Measurements from ENCODE around the gene SSTR5.

The SSTR5 gene

DNA sequence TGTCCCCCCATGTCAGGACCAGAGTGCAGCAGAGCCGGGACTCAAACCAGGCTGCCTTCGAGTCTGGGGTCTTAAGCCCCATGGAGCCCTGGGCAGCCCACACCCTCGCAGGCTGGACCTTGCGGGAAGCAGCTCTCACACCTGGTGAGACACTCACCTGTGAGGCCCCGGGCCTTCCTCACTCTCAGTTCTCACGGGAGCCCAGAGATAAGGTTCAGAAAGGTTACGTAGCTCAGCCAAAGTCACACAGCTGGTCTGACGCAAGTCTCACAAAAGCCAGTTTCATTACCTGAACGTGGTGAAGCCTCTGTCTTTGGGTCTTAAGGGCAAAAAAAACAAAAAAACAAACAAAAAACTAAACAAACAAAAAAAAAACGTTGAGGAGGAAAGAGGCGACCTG lies 32.8 kb upstream of the SSTR5 start:
- DNase-seq (ENCODE audit: low read depth): no peak

- no peak for DNase-seq (ENCODE audit: low read depth)
These were observed 32.2 kb upstream of the SSTR5 start for GRCh38 chr16:1040346-1040745.

- no peak for DNase-seq (ENCODE audit: low read depth)
These were observed 30.4 kb upstream of the SSTR5 start for GRCh38 chr16:1042049-1042744.

DNA sequence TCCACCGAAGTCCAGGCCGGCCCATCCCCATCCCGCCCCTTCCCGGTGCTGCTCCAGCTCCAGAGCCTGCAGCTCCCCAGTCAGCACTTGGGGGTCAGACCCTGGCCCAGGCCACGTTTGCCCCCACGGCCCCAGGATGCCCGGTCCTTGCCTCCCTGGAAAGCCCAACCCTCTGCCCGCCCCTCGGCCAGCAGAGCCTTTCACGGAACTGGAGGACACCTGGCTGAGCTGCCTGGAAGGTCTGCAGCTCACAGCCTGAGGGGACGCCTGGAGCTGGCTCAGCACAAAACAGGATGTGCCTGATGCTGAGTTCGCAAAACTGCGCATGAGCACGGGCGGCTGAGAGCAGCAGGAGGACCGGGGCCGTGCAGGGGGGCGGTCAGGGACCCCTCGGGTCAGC lies 29.7 kb upstream of the SSTR5 start:
- DNase-seq (ENCODE audit: low read depth): no peak

GRCh38 chr16:1043881-1044451 lies 28.6 kb upstream of the SSTR5 start:
- no peak for DNase-seq (ENCODE audit: low read depth)

DNA sequence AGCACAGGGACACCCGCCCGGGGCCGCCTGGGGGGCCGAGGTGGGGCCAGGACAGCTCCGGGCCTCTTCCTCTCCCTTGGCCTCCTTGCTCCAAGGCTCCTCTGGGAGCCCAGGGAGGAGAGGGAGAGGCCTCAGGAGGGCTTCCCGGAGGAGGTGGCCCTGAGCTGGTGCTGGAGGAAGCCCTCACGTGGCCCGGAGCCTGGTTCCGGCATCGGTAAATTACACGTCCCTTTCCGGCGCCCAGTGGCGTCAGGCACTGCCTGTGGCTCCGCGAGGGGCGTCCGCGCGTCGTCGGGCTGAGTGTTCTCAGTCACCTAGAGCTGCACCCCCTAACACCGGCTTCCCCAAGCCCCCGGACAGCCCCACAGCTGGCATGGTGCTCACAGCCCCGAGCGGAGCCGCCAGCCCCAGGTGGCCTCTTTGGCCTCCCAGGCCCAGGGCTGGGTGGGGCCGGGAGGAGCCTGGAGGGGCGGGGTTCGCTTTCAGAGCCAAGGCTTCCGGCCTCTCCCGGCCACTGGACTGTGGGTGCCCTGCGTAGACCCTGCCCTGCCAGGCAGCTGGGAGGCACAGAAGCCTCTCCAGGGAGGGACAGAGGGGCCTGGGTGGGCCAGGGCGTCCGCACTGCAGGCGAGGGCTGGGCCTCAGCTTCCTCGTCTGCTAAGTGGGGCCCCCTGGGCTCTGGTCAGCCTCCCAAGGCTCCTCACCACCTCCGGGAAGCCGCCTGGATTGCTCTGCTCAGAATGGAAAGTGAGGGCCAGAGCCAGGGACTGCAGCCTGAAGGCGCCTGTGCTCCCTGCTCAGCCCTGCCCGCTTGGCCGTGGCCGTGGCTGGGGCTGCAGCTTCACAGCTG lies 27.9 kb upstream of the SSTR5 start:
- DNase-seq (ENCODE audit: low read depth): no peak

- DNase-seq (ENCODE audit: low read depth): no peak
These were observed 27.1 kb upstream of the SSTR5 start for GRCh38 chr16:1045310-1045992.

GRCh38 chr16:1045993-1046911 lies 26.3 kb upstream of the SSTR5 start:
- no peak for DNase-seq (ENCODE audit: low read depth)

DNA sequence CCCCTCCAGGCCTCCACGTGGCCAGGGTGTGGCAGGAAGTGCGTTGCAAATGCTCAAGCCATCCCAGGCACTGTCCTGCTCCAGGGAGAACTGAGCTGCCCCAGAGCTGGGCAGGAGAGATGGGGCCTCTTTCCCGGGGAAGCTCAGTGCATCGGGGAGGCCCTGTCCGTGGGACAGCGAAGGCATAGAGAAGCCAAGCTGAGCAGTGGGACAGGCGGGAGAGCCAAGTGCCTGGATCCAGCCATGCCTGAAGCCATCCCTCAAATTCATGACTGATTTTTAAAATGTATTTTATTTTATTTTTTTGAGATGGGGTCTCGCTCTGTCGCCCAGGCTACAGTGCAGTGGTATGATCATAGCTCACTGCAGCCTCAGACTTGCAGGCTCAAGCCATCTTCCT lies 25.4 kb upstream of the SSTR5 start:
- DNase-seq (ENCODE audit: low read depth): no peak

DNA sequence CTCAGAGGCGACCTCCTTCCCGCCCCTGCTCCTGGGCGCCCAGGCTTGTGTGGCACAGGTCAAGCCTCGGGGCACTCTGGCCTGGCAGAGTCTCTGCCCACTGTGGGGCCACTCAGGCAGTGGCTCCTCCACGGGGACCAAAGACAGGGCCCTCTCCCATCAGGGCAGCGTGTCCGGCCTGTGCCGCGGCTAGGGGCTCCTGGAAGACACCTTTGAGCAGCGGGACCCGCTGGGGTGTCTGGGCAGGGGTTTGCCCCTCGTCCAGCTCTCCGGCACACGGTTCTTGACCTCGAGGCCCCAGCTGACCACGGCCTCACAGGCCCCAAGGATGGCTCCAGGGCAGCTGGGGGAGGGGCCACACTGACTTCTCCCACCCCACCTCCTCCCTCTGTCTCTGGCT lies 24.7 kb upstream of the SSTR5 start:
- no peak for DNase-seq (ENCODE audit: low read depth)

- no peak for DNase-seq (ENCODE audit: low read depth)
These were observed 24.0 kb upstream of the SSTR5 start for GRCh38 chr16:1048442-1049112.

DNA sequence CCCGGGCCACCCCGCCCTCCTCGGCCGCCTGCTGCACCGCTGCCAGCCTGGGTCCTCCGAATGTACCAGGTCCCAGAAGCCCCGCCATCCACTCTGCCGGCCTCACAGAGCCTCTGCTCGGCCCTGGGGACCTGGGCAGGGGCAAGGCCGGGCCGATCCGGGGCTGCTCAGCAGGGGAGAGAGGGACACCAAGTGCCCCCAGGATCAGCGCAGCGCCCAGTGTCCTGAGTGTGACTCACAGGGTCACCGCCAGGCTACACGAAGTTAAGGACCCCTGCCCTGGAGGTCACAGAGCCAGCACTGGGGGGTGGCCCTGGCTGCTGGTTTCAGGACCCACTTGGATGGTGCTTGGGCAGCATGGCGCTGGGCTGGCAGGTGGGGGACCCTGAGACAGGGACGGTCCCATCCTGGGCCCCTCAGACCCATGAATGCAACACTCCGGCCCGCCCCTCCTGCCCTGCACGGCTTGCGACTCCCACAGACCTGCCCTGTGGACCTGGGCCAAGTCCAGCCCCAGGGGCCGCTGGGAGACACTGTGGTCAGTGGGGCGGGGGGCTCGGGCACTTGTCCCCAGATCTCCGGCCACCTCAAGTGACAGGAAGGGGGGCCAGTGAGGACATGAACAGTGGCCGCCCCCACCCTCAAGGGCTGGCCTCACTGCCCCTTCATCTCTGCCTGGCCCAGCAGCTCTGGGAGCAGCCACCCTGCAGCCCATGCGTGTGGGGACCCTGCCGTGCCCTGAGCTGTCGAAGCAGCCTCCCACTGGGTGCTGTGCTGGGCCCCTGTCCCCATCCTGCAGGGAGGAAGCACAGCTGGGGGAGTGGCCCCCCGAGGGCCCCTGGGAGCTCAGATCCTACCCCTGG lies 23.2 kb upstream of the SSTR5 start:
- DNase-seq (ENCODE audit: low read depth): no peak

DNA sequence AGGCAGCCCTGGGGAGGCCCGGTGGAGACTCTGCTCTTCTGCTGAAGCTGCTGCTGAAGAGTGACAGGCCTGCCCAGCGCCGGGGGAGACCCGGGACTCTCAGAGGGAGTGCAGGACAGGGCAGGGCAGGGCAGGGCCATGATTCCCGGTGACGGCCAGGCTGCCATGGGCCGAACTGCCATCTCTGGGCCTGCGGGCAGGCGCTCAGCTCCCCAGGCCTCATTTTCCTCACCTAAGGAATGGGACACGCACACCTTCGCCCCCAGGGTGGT lies 22.6 kb upstream of the SSTR5 start:
- DNase-seq (ENCODE audit: low read depth): no peak

GRCh38 chr16:1050516-1050915 lies 22.0 kb upstream of the SSTR5 start:
- no peak for DNase-seq (ENCODE audit: low read depth)

DNA sequence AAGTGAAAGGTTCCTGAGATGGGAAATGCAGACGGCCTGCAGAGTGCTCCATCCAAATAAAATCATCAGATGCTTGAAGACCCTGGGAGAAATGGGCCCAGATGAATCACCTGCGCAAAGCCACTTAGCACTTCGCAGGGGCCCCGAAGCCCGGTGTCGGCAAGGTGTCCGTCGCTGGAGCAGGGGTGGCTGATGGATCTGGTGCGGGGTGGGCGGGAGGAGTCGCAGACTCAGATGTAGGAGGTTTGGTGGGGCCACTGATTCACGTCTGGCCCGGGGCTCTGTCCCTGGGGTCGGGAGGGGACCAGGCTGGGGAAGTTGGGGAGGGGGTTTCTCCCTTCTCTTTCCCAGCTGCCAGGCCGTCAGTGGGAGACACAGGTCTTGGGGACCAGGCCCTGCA lies 21.6 kb upstream of the SSTR5 start:
- DNase-seq (ENCODE audit: low read depth): no peak

- no peak for DNase-seq (ENCODE audit: low read depth)
These were observed 21.1 kb upstream of the SSTR5 start for GRCh38 chr16:1051446-1051845.

- no peak for DNase-seq (ENCODE audit: low read depth)
These were observed 19.8 kb upstream of the SSTR5 start for GRCh38 chr16:1052721-1053120.

DNA sequence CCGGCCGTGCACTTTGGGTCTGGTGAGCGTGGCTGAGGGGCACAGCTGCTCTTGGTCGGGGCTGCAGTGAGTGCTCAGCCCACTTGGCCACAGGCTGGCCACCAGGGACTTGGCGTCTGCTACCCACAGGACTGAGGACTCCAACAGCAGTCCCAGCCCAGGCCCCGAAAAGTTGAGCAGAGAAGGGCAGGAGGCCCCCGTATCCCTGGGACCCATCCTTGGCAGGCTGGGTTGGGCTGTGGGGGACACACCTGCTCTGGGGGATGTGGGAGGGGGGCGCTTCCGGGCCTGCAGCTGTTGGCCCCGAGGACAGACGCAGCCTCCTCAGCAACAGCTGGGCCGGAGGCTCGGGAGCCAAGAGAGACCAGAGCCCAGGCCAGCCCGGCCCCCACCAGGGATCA lies 19.4 kb upstream of the SSTR5 start:
- DNase-seq (ENCODE audit: low read depth): no peak

DNA sequence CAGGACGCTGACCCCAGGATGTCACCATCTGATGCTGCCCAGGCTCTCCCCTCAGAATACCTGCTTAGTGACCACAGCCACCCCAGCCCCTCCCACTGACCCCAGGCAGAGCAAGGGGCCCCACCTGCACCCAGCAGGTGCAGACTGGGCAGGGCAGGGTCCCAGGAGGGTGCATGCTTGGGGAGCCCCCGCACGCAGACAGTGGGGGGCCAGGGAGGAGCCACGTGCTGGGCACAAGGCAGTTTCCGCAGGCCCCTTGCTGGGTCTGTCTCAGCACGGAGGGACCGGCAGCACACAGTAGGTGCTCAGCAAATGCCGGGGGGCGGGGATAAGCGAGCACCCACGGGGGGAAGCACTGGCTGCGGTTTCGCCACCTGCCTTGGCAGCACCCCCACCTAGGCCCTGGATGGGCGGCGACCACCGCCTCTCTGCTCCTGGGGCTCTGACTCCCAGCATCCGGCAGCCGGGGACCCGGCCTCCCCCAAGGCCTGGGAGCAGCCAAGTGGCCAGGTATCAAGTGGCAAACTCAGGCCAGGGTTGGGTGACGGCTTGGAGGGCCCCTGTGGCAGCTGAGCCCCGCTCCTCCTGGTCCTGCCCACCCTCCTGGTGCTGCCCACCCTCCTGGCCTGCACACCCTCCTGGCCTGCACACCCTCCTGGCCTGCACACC lies 18.7 kb upstream of the SSTR5 start:
- DNase-seq (ENCODE audit: low read depth): no peak

All from stimulated activated CD8-positive, alpha-beta memory T cell treated with anti-CD3 and anti-CD28 coated beads, Interleukin-12 subunit alpha, Interleukin-12 subunit beta, amount 100 ng/mL, for 4 hours (primary cell).